NOMO-1 (cell line): ENCODE measurements around the gene WASHC4.

Source experiments
- DNase-seq, 2 experiments: peaks; one replicate each; lab custom pipeline; 2025; ENCODE audit not compliant: unreplicated experiment in 2 of 2; lab: John Stamatoyannopoulos, UW

WASHC4 gene

GRCh38 chr12:105107494-105108371 lies at the start of gene WASHC4:
Gene WASHC4, plus strand, starts transcription at chr12:105107731. Its CDS starts 70 bp downstream, at chr12:105107801.
- peak; percentile 93 to 97 for DNase-seq

GRCh38 chr12:105060715-105061378 lies 46.7 kb upstream of the WASHC4 start:
- no peak for DNase-seq

- no peak for DNase-seq
These were observed 42.9 kb upstream of the WASHC4 start for GRCh38 chr12:105064564-105065178.

- DNase-seq = no peak
These were observed 40.0 kb upstream of the WASHC4 start for GRCh38 chr12:105067511-105068031.

- no peak for DNase-seq
These were observed 37.4 kb upstream of the WASHC4 start for GRCh38 chr12:105069936-105070702.

- no peak for DNase-seq
These were observed 35.5 kb upstream of the WASHC4 start for GRCh38 chr12:105071981-105072380.

GRCh38 chr12:105072888-105073488 lies 34.5 kb upstream of the WASHC4 start:
- peak in 1 of 2 experiments; percentile 0 for DNase-seq

- no peak for DNase-seq
These were observed 31.4 kb upstream of the WASHC4 start for GRCh38 chr12:105076098-105076497.

- no peak for DNase-seq
These were observed 30.6 kb upstream of the WASHC4 start for GRCh38 chr12:105076913-105077312.

- no peak for DNase-seq
These were observed 30.1 kb upstream of the WASHC4 start for GRCh38 chr12:105077435-105077834.

GRCh38 chr12:105078712-105079570 lies 28.6 kb upstream of the WASHC4 start:
- no peak for DNase-seq

- DNase-seq = no peak
These were observed 24.5 kb upstream of the WASHC4 start for GRCh38 chr12:105083031-105083430.

GRCh38 chr12:105083551-105084105 lies 23.9 kb upstream of the WASHC4 start:
- DNase-seq = peak; percentile 18 to 45

- peak; percentile 24 to 46 for DNase-seq
These were observed 23.0 kb upstream of the WASHC4 start, which contains the start of gene ALDH1L2 for GRCh38 chr12:105084251-105085250. Gene ALDH1L2, minus strand, starts transcription at chr12:105084458. Its CDS starts 22 bp downstream, at chr12:105084436.

- DNase-seq = no peak
These were observed 22.0 kb upstream of the WASHC4 start for GRCh38 chr12:105085501-105085900.

GRCh38 chr12:105089817-105090216 lies 17.7 kb upstream of the WASHC4 start:
- no peak for DNase-seq

- no peak for DNase-seq
These were observed 17.2 kb upstream of the WASHC4 start for GRCh38 chr12:105090361-105090760.
